Measurements from ENCODE around the gene CACNA2D2. TPM values are rescaled to one million over a fixed set of nuclear protein-coding genes. Genes with fewer than 3 reads are reported as not detected.

Gene CACNA2D2
- total and polyA plus RNA-seq, 2 of the 8 experiments (the other 6 are each of a cell fraction or from before 2014, with no cell fraction given): 14.1 to 25.0 TPM

DNA sequence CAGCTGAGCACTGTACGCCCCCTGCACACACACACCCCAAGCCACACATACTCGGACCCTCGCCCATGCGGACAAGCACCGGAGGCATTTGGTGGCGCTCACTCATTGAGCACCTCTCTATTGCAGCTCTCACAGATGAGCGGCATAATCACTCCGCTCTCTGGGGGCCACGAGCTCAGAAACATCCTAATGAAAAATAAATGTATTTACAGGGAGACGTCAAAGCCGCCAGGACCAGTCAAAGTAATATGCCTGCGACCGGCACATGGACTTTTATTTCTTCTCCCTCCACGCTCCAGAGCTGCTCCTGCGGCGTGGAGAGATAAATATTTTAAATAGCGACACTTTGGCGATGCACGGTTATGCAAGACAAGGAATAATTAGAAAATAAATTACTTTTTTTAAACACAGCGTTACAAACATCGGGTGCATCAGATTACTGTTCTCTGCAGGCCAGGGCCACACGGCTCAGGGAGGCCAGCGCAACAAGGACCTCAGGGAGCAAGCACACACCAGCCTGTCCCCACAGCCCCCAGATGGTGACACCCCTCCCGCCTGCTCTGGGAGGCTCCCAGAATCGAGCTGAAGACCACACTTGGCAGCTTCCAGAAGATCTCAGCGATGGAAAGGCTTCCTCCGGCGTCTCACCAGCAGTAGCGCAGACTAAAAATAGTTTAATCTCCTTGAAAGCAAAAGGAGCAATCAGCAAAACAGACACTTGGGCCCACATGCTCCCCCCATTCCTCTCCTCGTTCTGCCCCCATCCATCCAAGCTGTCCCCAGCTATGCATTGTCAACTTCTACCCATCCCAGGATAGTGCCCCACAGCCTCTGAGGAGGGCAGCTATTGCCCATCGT is 48.0 kb downstream of the CACNA2D2 start (continued):
- TF ChIP-seq, protein P1, sequence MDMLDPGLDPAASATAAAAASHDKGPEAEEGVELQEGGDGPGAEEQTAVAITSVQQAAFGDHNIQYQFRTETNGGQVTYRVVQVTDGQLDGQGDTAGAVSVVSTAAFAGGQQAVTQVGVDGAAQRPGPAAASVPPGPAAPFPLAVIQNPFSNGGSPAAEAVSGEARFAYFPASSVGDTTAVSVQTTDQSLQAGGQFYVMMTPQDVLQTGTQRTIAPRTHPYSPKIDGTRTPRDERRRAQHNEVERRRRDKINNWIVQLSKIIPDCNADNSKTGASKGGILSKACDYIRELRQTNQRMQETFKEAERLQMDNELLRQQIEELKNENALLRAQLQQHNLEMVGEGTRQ (IDR thresholded peaks at IDR 0.05; ENCODE audit: low read length): no peak
- TF ChIP-seq CEBPB (IDR thresholded peaks at IDR 0.05; ENCODE audit: low read depth, low read length) (no peak), RNF2 (IDR thresholded peaks at IDR 0.05; ENCODE audit: borderline replicate concordance, low read depth, low read length, missing control alignments, poor library complexity, severe bottlenecking) (no peak), KDM1A (IDR thresholded peaks at IDR 0.05; ENCODE audit: borderline replicate concordance, low read length) (no peak)

All from H1 (cell line).